GM10266 (cell line): ENCODE data around the gene QRFP.

ENCODE experiments used
- DNase-seq: peaks from one replicate; pipeline ENCODE4 v3.0.0; 2012; ENCODE audit errors: extremely low spot score
- CTCF ChIP-seq: IDR thresholded peaks from 2 replicates; pipeline ENCODE4 v1.5.1; 2012; ENCODE audit warnings: mild to moderate bottlenecking, low read depth; ENCODE audit not compliant: control insufficient read depth, insufficient read depth; ENCODE audit errors: missing control alignments

QRFP gene

GRCh38 chr9:130903194-130904069 is 6.8 kb upstream of the QRFP start:
- no peak for TF ChIP-seq CTCF
- DNase-seq: no peak

- no peak for TF ChIP-seq CTCF
- no peak for DNase-seq
Observed at GRCh38 chr9:130902204-130903185, 5.9 kb upstream of the QRFP start.

GRCh38 chr9:130901498-130902203 is 5.0 kb upstream of the QRFP start:
- no peak for TF ChIP-seq CTCF
- DNase-seq: no peak

- TF ChIP-seq CTCF: no peak
- no peak for DNase-seq
Observed at GRCh38 chr9:130900701-130901497, 4.3 kb upstream of the QRFP start.

- DNase-seq: no peak
- no peak for TF ChIP-seq CTCF
Observed at GRCh38 chr9:130899051-130899748, 2.6 kb upstream of the QRFP start.

GRCh38 chr9:130898552-130898852 is 1.9 kb upstream of the QRFP start:
- DNase-seq: no peak
- TF ChIP-seq CTCF: no peak
